Caco-2 (cell line): Measurements from ENCODE around the gene CD200R1. TPM values are rescaled to one million over a fixed set of nuclear protein-coding genes. Genes with fewer than 3 reads are reported as not detected.

ENCODE experiments used
- BruUV-seq: library from RNA; stranded (reverse); fragments of 400-500 nt; replicated peaks from 2 replicates; lab custom pipeline; 2021; lab: Mats Ljungman, UMichigan
- CTCF ChIA-PET: fragments of 300-600 bp; sonication (Branson Sonifier 250); formaldehyde crosslinking; loops from one replicate; lab custom pipeline; 2022; ENCODE audit warnings: antibody characterized with exemption; lab: Charles Lee
- POLR2A ChIA-PET: fragments of 300-600 bp; sonication (Branson Sonifier 250); formaldehyde crosslinking; loops from one replicate; lab custom pipeline; 2022; ENCODE audit warnings: antibody characterized with exemption; lab: Charles Lee
- DNase-seq, 2 experiments: peaks; one replicate each; pipeline versions ENCODE4 v3.0.0 to v3.0.0-alpha.2; 2020 to 2022
- H3K27me3 ChIP-seq: replicated peaks from 2 replicates; pipeline ENCODE4 v1.6.0; 2011; ENCODE audit warnings: low read length; ENCODE audit not compliant: control insufficient read depth, insufficient read depth
- H3K36me3 ChIP-seq: 2 replicates; pipeline ENCODE4 v1.5.1; 2011; ENCODE audit warnings: low read length; ENCODE audit not compliant: control insufficient read depth, insufficient read depth
- H3K4me1 ChIP-seq: fragments of 250-450 bp; sonication (Bioruptor Pico); 2 replicates; pipeline ENCODE4 v1.5.1; 2020; ENCODE audit warnings: mild to moderate bottlenecking
- H3K4me3 ChIP-seq: 2 replicates; pipeline ENCODE4 v1.5.1; 2011; ENCODE audit warnings: low read depth, mild to moderate bottlenecking, control low read depth, low read length
- H3K9me3 ChIP-seq: fragments of 250-450 bp; sonication (Bioruptor Pico); 2 replicates; pipeline ENCODE4 v1.5.1; 2020; ENCODE audit warnings: mild to moderate bottlenecking, moderate library complexity
- H3K27ac Mint-ChIP-seq: one replicate; pipeline ENCODE4 v1.8.0; 2022; ENCODE audit warnings: mixed read lengths; ENCODE audit not compliant: unreplicated experiment
- H3K27me3 Mint-ChIP-seq: one replicate; pipeline ENCODE4 v1.8.0; 2022; ENCODE audit warnings: mixed read lengths; ENCODE audit not compliant: insufficient read depth, unreplicated experiment
- H3K36me3 Mint-ChIP-seq: one replicate; pipeline ENCODE4 v1.8.0; 2022; ENCODE audit warnings: mild to moderate bottlenecking, mixed read lengths; ENCODE audit not compliant: insufficient read depth, unreplicated experiment
- H3K4me1 Mint-ChIP-seq: one replicate; pipeline ENCODE4 v1.8.0; 2022; ENCODE audit warnings: low read depth, mixed read lengths; ENCODE audit not compliant: unreplicated experiment
- H3K4me3 Mint-ChIP-seq: one replicate; pipeline ENCODE4 v1.8.0; 2022; ENCODE audit warnings: mild to moderate bottlenecking, moderate library complexity, mixed read lengths; ENCODE audit not compliant: unreplicated experiment
- H3K9me3 Mint-ChIP-seq: one replicate; pipeline ENCODE4 v1.8.0; 2022; ENCODE audit warnings: mixed read lengths; ENCODE audit not compliant: unreplicated experiment
- intact Hi-C: fragments of 100-400 bp; cut with micrococcal nuclease; formaldehyde crosslinking; loops from one replicate; pipeline ENCODE4 v1.10.0; 2022; ENCODE audit not compliant: unreplicated experiment
- total RNA-seq: library from RNA; stranded (reverse); gene quantifications from 2 replicates; pipeline ENCODE4 v1.2.3, GENCODE V29; 2022
- TF ChIP-seq, protein P1 (sequence below), 2 experiments: fragments of 200-600 bp in 1 of 2; IDR thresholded peaks; 1 replicate in 1 of 2; 2 replicates in 1 of 2; pipeline versions ENCODE4 v1.5.1 to v1.8.0; 2011 to 2022; ENCODE audit warnings: antibody characterized with exemption in 1 of 2, control low read depth in 1 of 2, inconsistent platforms in 1 of 2, low read depth in 1 of 2, low read length in 1 of 2, mild to moderate bottlenecking in 1 of 2, moderate library complexity in 1 of 2; ENCODE audit not compliant: insufficient read depth in 1 of 2, severe bottlenecking in 1 of 2, unreplicated experiment in 1 of 2

The CD200R1 gene
- total RNA-seq, 1 experiment from 2014 or later, result 0.11 TPM

DNA sequence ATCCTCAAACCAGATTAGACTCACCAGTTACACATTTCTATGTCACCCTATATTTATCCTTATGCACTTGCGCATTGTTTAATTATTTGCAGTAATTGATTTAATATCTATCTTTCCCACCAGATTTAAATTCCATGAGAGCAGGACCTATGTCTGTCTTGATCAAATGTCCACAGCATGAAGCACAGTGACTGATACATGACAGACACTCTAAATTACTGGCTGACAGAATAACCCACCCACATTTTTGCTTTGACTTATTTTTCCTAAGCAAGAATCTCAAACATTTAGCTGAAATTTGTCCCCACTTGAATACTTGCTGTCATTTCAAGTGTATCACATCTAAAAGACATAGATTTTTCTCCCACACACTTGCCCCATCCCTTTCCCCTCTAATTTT is 7.5 kb downstream of the CD200R1 start:
- H3K27me3 Mint-ChIP-seq, result peaks cover 6% of the 10 kb centered on the region

DNA sequence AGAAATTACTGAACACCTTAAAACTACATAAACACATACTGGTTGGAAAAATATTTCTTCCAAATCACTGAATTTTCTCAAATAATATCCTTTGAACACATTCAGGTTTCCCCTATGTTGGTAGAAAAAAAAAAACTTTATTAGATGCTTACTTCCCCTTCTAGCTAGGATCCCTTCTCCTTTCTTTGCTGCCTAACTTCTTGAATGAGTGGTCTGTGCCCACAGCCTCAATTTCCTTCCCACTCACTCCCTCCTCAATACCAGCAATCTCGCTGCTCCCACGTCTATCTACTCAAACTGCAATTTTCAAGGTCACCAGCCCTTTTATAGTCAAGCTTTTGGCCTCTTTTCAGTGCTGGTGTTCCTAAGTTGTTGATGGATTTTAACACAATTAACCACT is 8.3 kb downstream of the CD200R1 start:
- TF ChIP-seq, protein P1, sequence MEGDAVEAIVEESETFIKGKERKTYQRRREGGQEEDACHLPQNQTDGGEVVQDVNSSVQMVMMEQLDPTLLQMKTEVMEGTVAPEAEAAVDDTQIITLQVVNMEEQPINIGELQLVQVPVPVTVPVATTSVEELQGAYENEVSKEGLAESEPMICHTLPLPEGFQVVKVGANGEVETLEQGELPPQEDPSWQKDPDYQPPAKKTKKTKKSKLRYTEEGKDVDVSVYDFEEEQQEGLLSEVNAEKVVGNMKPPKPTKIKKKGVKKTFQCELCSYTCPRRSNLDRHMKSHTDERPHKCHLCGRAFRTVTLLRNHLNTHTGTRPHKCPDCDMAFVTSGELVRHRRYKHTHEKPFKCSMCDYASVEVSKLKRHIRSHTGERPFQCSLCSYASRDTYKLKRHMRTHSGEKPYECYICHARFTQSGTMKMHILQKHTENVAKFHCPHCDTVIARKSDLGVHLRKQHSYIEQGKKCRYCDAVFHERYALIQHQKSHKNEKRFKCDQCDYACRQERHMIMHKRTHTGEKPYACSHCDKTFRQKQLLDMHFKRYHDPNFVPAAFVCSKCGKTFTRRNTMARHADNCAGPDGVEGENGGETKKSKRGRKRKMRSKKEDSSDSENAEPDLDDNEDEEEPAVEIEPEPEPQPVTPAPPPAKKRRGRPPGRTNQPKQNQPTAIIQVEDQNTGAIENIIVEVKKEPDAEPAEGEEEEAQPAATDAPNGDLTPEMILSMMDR (IDR thresholded peaks at IDR 0.05; ENCODE audit: insufficient read depth in 1 of 2, low read depth in 1 of 2, low read length in 1 of 2, severe bottlenecking in 1 of 2, unreplicated experiment in 1 of 2), result no peak
- Histone ChIP-seq H3K9me3 (no peaks in the 10 kb centered on the region), H3K27me3 (no peaks in the 10 kb centered on the region), H3K4me1 (no peaks in the 10 kb centered on the region), H3K36me3 (no peaks in the 10 kb centered on the region), H3K4me3 (no peak overlapping the region)
- Mint-ChIP-seq H3K4me1 (no peaks in the 10 kb centered on the region), H3K27ac (no peak overlapping the region), H3K9me3 (peaks cover 21% of the 10 kb centered on the region), H3K27me3 (peaks cover 4% of the 10 kb centered on the region), H3K4me3 (no peak overlapping the region), H3K36me3 (no peaks in the 10 kb centered on the region)
- ChIA-PET POLR2A (no interaction called here), CTCF (no interaction called here)
- intact Hi-C loops, result no loop called here
- BruUV-seq, result no TSS peak
- no peak for DNase-seq

More for the DNA sequence above, 7.5 kb downstream of the CD200R1 start:
- Mint-ChIP-seq H3K36me3 (no peaks in the 10 kb centered on the region), H3K27ac (no peak overlapping the region), H3K4me1 (no peaks in the 10 kb centered on the region), H3K9me3 (peaks cover 21% of the 10 kb centered on the region), H3K4me3 (no peak overlapping the region)
- Histone ChIP-seq H3K36me3 (no peaks in the 10 kb centered on the region), H3K4me1 (no peaks in the 10 kb centered on the region), H3K4me3 (no peak overlapping the region), H3K27me3 (no peaks in the 10 kb centered on the region), H3K9me3 (no peaks in the 10 kb centered on the region)
- intact Hi-C loops, result no loop called here
- POLR2A ChIA-PET, result no interaction called here
- no peak for DNase-seq
- no TSS peak for BruUV-seq
- TF ChIP-seq, protein P1 (IDR thresholded peaks at IDR 0.05; ENCODE audit: insufficient read depth in 1 of 2, low read depth in 1 of 2, low read length in 1 of 2, severe bottlenecking in 1 of 2, unreplicated experiment in 1 of 2), result no peak
- CTCF ChIA-PET, result no interaction called here

DNA sequence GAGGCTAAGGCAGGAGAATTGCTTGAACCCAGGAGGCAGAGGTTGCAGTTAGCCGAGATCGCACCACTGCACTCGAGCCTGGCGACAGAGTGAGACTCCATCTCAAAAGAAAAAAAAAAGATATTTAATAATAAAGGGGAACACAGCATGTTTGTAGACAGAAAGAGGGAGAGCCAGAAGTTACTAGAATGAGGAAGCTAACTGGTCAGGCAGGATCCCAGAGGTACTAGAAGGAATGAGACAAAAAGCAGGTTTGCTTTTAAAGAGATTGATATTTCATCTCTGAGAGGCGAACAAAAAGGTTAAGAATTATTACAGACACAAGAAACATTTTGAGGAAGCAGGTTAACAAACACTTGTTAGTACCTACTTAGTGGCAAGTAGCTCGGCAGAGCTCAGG is 9.2 kb downstream of the CD200R1 start:
- Histone ChIP-seq H3K4me3 (no peak overlapping the region), H3K9me3 (no peaks in the 10 kb centered on the region), H3K36me3 (no peaks in the 10 kb centered on the region), H3K4me1 (no peaks in the 10 kb centered on the region), H3K27me3 (no peaks in the 10 kb centered on the region)
- ChIA-PET POLR2A (no interaction called here), CTCF (no interaction called here)
- Mint-ChIP-seq H3K4me1 (no peaks in the 10 kb centered on the region), H3K36me3 (no peaks in the 10 kb centered on the region), H3K27ac (no peak overlapping the region), H3K9me3 (peaks cover 21% of the 10 kb centered on the region), H3K27me3 (peaks cover 4% of the 10 kb centered on the region), H3K4me3 (no peak overlapping the region)
- intact Hi-C loops, result no loop called here
- TF ChIP-seq, protein P1 (IDR thresholded peaks at IDR 0.05; ENCODE audit: insufficient read depth in 1 of 2, low read depth in 1 of 2, low read length in 1 of 2, severe bottlenecking in 1 of 2, unreplicated experiment in 1 of 2), result no peak
- BruUV-seq, result no TSS peak
- DNase-seq, result no peak
